Transverse colon (tissue), 4 donors: ENCODE data around the gene KRTAP5-5.

Source experiments
- POLR2AphosphoS5 ChIP-seq, 3 donors: sonication (generic); formaldehyde crosslinking; IDR thresholded peaks; one replicate each; pipeline ENCODE4 v1.6.1; 2016; ENCODE audit warnings: antibody characterized with exemption in 3 of 3
- TF ChIP-seq, protein P1 (sequence below), 5 experiments: fragments of 200-600 bp in 3 of 5; fragments of 450-650 bp in 2 of 5; sonication (generic) in 3 of 5; IDR thresholded peaks; 1 replicate in 2 of 5; 2 replicates in 3 of 5; pipeline ENCODE4 v1.5.1; 2016 to 2017; ENCODE audit warnings: antibody characterized with exemption in 5 of 5, inconsistent platforms in 3 of 5, mild to moderate bottlenecking in 2 of 5, moderate library complexity in 1 of 5

DNA sequence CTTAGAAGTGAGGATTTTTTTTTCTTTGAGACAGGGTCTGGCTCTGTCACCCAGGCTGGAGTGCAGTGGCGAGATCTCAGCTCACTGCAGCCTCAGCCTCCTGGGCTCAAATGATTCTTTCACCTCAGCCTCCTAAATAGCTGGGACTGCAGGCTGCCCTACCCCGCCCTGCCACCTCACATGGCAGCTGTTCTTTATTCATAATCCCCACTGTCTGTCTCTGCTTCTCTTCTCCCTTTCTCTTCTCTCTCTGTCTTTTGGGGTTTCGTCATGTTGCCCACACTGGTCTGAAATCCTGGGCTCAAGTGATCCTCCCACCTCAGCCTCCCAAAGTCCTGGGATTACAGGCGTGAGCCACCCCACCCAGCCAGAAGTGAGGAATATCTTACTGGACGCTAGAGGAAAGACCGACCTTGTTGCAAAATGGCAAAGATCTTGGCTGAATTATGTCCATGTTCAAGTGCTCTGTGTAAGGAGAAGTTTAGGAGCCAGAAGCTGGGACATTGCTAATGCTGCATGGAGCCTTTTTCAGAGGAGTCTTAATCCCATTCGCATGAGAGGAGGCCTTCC lies 21.9 kb downstream of the KRTAP5-5 start:
- TF ChIP-seq, protein P1, sequence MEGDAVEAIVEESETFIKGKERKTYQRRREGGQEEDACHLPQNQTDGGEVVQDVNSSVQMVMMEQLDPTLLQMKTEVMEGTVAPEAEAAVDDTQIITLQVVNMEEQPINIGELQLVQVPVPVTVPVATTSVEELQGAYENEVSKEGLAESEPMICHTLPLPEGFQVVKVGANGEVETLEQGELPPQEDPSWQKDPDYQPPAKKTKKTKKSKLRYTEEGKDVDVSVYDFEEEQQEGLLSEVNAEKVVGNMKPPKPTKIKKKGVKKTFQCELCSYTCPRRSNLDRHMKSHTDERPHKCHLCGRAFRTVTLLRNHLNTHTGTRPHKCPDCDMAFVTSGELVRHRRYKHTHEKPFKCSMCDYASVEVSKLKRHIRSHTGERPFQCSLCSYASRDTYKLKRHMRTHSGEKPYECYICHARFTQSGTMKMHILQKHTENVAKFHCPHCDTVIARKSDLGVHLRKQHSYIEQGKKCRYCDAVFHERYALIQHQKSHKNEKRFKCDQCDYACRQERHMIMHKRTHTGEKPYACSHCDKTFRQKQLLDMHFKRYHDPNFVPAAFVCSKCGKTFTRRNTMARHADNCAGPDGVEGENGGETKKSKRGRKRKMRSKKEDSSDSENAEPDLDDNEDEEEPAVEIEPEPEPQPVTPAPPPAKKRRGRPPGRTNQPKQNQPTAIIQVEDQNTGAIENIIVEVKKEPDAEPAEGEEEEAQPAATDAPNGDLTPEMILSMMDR (IDR thresholded peaks at IDR 0.05) = no peak
- no peak for TF ChIP-seq POLR2AphosphoS5 (IDR thresholded peaks at IDR 0.05)
